C4-2B (cell line): ENCODE data around the gene INTS6.

Source experiments
- H3K27ac ChIP-seq: fragments of 450-650 bp; 2 replicates; pipeline ENCODE4 v1.5.1; 2017
- CTCF ChIP-seq: fragments of 450-650 bp; conservative IDR thresholded peaks from 2 replicates; pipeline ENCODE4 v1.5.1; 2017; ENCODE audit warnings: mild to moderate bottlenecking
- ZFX ChIP-seq: fragments of 450-650 bp; IDR thresholded peaks from 2 replicates; pipeline ENCODE4 v1.6.1; 2017

Gene INTS6

GRCh38 chr13:51373451-51373850 is 79.4 kb downstream of the INTS6 start:
- H3K27ac ChIP-seq: no peak overlapping the region

GRCh38 chr13:51371768-51372399 is 81.0 kb downstream of the INTS6 start:
- no peak overlapping the region for H3K27ac ChIP-seq
- TF ChIP-seq ZFX: no peak
- TF ChIP-seq CTCF: no peak

More at GRCh38 chr13:51373451-51373850, 79.4 kb downstream of the INTS6 start:
- TF ChIP-seq ZFX: no peak
- TF ChIP-seq CTCF: no peak

- TF ChIP-seq ZFX (no peak), CTCF (no peak)
- no peak overlapping the region for H3K27ac ChIP-seq
Measured at GRCh38 chr13:51370811-51371210, 82.0 kb downstream of the INTS6 start.

- H3K27ac ChIP-seq: no peak overlapping the region
- TF ChIP-seq CTCF (no peak), ZFX (no peak)
Measured at GRCh38 chr13:51370116-51370515, 82.7 kb downstream of the INTS6 start.

GRCh38 chr13:51364404-51365008 is 88.3 kb downstream of the INTS6 start:
- no peak for TF ChIP-seq ZFX
- TF ChIP-seq CTCF: no peak
- no peak overlapping the region for H3K27ac ChIP-seq

GRCh38 chr13:51363625-51364024 is 89.2 kb downstream of the INTS6 start:
- no peak overlapping the region for H3K27ac ChIP-seq
- no peak for TF ChIP-seq ZFX
- TF ChIP-seq CTCF: no peak

- TF ChIP-seq CTCF: no peak
- TF ChIP-seq ZFX: no peak
Measured at GRCh38 chr13:51361106-51361505, 91.7 kb downstream of the INTS6 start.

More at GRCh38 chr13:51361106-51361505, 91.7 kb downstream of the INTS6 start:
- no peak overlapping the region for H3K27ac ChIP-seq
